ENCODE measurements around the gene ZFHX3. TPM values are rescaled to one million over a fixed set of nuclear protein-coding genes. Genes with fewer than 3 reads are reported as not detected.

ZFHX3 gene
- total and polyA plus RNA-seq, 2 experiments from 2014 or later, result 6.7 to 12.2 TPM

DNA sequence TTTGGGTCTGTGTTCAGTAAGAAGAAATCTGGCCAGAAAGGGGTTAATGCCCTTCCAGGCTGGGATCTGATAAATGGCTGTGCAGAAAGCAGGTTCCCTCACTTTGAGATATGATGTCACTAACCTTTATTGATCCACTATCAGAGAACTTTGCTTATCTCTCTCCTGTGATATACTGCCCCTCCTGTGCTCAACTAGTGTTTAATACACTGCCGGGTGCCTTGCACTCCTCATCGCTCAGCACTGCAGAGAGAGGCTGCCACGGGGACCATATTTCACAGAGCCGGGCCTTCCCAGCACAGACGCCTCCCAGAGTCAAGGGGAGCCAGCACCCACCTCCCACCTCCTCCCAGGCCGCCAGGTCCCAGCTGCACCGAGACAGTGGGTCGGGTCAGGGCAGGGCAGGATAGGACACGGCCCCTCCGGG lies 20.2 kb downstream of the ZFHX3 start:
- peak overlapping the region; percentile 50 for H3K27ac ChIP-seq
- TF ChIP-seq, protein P1, sequence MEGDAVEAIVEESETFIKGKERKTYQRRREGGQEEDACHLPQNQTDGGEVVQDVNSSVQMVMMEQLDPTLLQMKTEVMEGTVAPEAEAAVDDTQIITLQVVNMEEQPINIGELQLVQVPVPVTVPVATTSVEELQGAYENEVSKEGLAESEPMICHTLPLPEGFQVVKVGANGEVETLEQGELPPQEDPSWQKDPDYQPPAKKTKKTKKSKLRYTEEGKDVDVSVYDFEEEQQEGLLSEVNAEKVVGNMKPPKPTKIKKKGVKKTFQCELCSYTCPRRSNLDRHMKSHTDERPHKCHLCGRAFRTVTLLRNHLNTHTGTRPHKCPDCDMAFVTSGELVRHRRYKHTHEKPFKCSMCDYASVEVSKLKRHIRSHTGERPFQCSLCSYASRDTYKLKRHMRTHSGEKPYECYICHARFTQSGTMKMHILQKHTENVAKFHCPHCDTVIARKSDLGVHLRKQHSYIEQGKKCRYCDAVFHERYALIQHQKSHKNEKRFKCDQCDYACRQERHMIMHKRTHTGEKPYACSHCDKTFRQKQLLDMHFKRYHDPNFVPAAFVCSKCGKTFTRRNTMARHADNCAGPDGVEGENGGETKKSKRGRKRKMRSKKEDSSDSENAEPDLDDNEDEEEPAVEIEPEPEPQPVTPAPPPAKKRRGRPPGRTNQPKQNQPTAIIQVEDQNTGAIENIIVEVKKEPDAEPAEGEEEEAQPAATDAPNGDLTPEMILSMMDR (IDR thresholded peaks at IDR 0.05; ENCODE audit: low read depth, low read length), result no peak
- no peaks in the 10 kb centered on the region for H3K9me3 ChIP-seq (ENCODE audit: low read depth)
- no peaks in the 10 kb centered on the region for H3K36me3 ChIP-seq
- no peak overlapping the region for H3K4me3 ChIP-seq
- no peaks in the 10 kb centered on the region for H3K27me3 ChIP-seq
- DNase-seq (ENCODE audit: low read depth in 1 of 2, low spot score in 1 of 2), result peak in 1 of 2 donors; percentile 21
- H3K4me1 ChIP-seq (ENCODE audit: low read depth), result peaks cover 76% of the 10 kb centered on the region

DNA sequence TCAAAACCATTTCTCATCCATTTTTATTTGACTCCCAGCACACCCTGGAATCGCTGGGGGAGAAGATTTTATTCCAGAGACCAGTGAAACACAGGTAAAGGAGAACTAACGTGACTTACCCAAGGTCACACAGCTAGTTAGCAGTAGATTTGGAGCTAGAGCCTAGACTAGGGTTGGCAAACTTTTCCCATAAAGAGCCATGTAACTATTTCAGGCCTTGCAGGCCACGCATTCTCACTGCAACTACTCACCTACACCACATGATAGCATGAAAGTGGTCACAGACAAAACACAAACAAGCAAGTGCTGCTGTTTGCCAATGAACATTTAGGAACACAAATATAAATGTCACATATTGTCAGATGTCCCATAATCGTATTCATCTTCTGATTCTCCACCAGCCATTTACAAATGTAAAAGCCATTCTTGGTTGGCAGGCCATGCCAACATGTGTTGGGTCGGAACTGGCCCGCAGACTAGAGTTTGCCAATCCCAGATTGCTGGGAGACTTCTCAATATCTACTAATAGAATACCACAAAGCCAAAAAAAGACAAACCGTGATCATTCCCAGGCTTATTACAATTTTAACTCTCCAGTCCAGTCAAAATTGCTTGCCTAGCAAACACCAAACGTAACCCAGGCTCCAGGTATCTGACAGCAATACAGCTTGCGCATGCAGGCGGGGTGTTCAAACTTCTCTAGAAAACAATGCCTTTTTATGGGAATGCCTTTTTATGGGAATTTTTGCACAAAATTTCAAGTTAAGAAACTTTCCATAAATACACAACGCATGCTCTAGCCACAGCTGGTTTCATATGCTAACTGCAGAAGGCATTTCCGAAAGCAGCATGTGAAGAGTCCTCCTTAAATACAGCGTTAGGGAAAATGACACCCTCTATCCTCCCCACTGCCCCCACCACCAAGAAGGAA lies 20.9 kb downstream of the ZFHX3 start:
- no peaks in the 10 kb centered on the region for H3K9me3 ChIP-seq (ENCODE audit: low read depth)
- peaks cover 69% of the 10 kb centered on the region for H3K4me1 ChIP-seq (ENCODE audit: low read depth)
- H3K27ac ChIP-seq, result peak overlapping the region; percentile 50
- TF ChIP-seq, protein P1 (IDR thresholded peaks at IDR 0.05; ENCODE audit: low read depth, low read length), result no peak
- H3K4me3 ChIP-seq, result no peak overlapping the region
- no peaks in the 10 kb centered on the region for H3K36me3 ChIP-seq
- H3K27me3 ChIP-seq, result no peaks in the 10 kb centered on the region
- no peak for DNase-seq (ENCODE audit: low read depth in 1 of 2, low spot score in 1 of 2)

DNA sequence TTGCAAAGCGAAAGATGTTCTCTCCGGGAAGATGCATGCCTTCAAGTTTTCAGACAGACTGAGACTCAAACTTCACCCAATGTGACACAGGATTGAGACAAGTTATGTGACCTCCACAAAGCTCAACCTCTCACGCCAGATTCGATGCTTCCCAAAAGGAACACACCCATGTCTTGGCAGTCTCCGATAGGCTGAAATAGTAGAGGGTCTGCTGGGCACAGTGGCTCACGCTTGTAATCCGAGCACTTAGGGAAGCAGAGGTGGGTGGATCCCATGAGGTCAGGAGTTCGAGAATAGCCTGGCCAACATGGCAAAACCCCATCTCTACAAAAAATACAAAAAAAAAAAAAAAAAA lies 22.1 kb downstream of the ZFHX3 start:
- H3K4me1 ChIP-seq (ENCODE audit: low read depth), result peaks cover 57% of the 10 kb centered on the region
- H3K27ac ChIP-seq, result no peak overlapping the region
- H3K27me3 ChIP-seq, result no peaks in the 10 kb centered on the region

DNA sequence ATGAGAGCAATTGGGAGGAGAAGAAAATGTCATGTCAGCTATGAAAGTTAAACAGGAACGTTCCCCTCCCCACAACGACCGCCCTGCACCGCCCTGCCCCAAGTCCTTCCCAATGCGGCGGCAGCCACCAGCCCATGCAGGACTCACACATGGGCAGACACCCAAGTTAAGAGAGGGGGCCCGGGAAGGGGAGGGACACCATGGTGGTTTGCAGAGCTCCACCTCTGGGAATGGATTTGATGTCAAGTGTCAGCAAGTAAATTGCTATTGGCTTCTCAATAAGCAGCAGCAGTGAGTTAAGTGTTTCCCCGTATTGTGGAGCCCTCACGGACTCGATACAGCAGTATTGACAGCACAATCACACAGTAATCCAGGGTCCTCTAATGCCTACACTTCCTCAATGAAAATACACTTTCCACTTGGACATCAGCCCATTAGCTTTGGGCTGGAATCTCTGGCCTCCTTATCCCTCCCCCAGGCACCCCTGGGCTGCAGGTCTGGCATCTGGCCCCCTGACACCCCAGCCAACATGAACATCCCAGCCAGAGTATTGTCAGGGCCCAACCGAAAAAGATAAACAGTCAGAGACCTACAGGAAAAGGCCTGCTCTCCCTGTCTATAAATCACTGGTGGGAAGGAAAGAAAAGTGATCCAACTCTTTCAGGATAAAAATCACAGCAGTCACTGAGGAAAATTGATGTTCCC lies 22.6 kb downstream of the ZFHX3 start:
- H3K4me1 ChIP-seq (ENCODE audit: low read depth), result peaks cover 53% of the 10 kb centered on the region
- H3K36me3 ChIP-seq, result no peaks in the 10 kb centered on the region
- H3K27ac ChIP-seq, result no peak overlapping the region
- TF ChIP-seq, protein P1 (IDR thresholded peaks at IDR 0.05; ENCODE audit: low read depth, low read length), result no peak
- H3K4me3 ChIP-seq, result no peak overlapping the region
- DNase-seq (ENCODE audit: low read depth in 1 of 2, low spot score in 1 of 2), result peak in 1 of 2 donors; percentile 38
- H3K27me3 ChIP-seq, result no peaks in the 10 kb centered on the region
- H3K9me3 ChIP-seq (ENCODE audit: low read depth), result no peaks in the 10 kb centered on the region

More for the DNA sequence above, 22.1 kb downstream of the ZFHX3 start:
- peak in 1 of 2 donors; percentile 15 for DNase-seq (ENCODE audit: low read depth in 1 of 2, low spot score in 1 of 2)
- TF ChIP-seq, protein P1 (IDR thresholded peaks at IDR 0.05; ENCODE audit: low read depth, low read length), result no peak
- Histone ChIP-seq H3K4me3 (no peak overlapping the region), H3K9me3 (ENCODE audit: low read depth) (no peaks in the 10 kb centered on the region), H3K36me3 (no peaks in the 10 kb centered on the region)

DNA sequence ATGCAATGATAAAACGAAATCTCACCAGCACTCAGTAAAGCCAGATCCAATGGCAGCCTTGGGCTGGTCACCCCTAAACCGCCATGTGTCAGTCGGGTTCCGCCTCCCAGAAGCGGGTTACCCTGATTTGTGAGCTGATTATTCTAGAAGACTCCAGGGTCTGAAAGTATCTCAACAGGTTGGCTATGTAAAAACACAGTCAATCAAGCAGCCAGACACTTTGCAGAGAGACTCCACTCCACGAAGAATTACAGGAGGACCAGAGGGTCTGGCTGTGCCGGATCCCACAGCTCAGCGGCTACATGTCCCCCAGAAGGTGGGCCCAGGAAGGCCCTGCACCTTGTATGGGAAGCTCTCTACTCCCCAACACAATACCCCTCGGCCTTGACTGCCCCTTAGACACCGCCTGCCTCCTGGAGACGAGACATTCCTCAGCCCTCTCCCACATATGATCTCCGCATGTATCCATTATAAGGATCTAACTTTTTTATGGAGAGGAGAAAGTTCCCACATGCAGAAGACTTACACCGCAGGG lies 23.3 kb downstream of the ZFHX3 start:
- TF ChIP-seq, protein P1 (IDR thresholded peaks at IDR 0.05; ENCODE audit: low read depth, low read length), result no peak
- no peaks in the 10 kb centered on the region for H3K9me3 ChIP-seq (ENCODE audit: low read depth)
- no peaks in the 10 kb centered on the region for H3K36me3 ChIP-seq
- H3K27me3 ChIP-seq, result no peaks in the 10 kb centered on the region
- H3K27ac ChIP-seq, result no peak overlapping the region
- no peak for DNase-seq (ENCODE audit: low read depth in 1 of 2, low spot score in 1 of 2)
- H3K4me3 ChIP-seq, result no peak overlapping the region
- peaks cover 53% of the 10 kb centered on the region for H3K4me1 ChIP-seq (ENCODE audit: low read depth)

All from cardiac muscle cell (in vitro differentiated cells and primary cell).